ENCODE data around the gene METTL26. TPM values are rescaled to one million over a fixed set of nuclear protein-coding genes. Genes with fewer than 3 reads are reported as not detected.
A peak's percentile ranks its signal among the peaks of the same experiment; 100 is the strongest.

Gene METTL26
- total and polyA plus RNA-seq, 9 of the 15 experiments (the other 6 are each of a cell fraction or from before 2014, with no cell fraction given) = 7.3 to 262 (median 80.9) TPM

- TF ChIP-seq CREB5 (CRISPR knock-in tag; IDR thresholded peaks at IDR 0.05) (no peak), HNRNPL (IDR thresholded peaks at IDR 0.05; ENCODE audit: low read depth, low read length) (0 out of 2 replicates have a peak, but pooled peaks have one; percentile 50), MTA1 (IDR thresholded peaks at IDR 0.05; ENCODE audit: borderline replicate concordance) (no peak), E2F6 (IDR thresholded peaks at IDR 0.05; ENCODE audit: borderline replicate concordance in 1 of 2, extremely low read depth in 1 of 2, insufficient read depth in 1 of 2, insufficient read length in 1 of 2, low read depth in 1 of 2, low read length in 1 of 2, poor library complexity in 1 of 2, severe bottlenecking in 1 of 2) (peak in 1 of 2 experiments; percentile 74), ARID4B (CRISPR knock-in tag; IDR thresholded peaks at IDR 0.05) (0 out of 2 replicates have a peak, but pooled peaks have one; percentile 19), CCAR2 (IDR thresholded peaks at IDR 0.05; ENCODE audit: low read depth, low read length) (no peak), HDAC1 (IDR thresholded peaks at IDR 0.05) (peak in 1 of 2 experiments; percentile 31; a peak in 1 of 4 replicates), NR4A1 (CRISPR knock-in tag; IDR thresholded peaks at IDR 0.05) (peak; percentile 59; the same call in 1 of the 2 replicates), NR4A1 (tag; IDR thresholded peaks at IDR 0.05) (no peak), ZBTB26 (CRISPR knock-in tag; IDR thresholded peaks at IDR 0.05) (no peak), TCF7 (IDR thresholded peaks at IDR 0.05; ENCODE audit: borderline replicate concordance) (no peak), ZNF609 (CRISPR knock-in tag; IDR thresholded peaks at IDR 0.05; ENCODE audit: borderline replicate concordance) (no peak), PHF20 (IDR thresholded peaks at IDR 0.05; ENCODE audit: partially characterized antibody) (no peak)
Observed at GRCh38 chr16:683396-684070, 47.4 kb upstream of the METTL26 start (continued).
